Hepatocyte (in vitro differentiated cells): ENCODE results near the gene MAP2. TPM values are rescaled to one million over a fixed set of nuclear protein-coding genes. Genes with fewer than 3 reads are reported as not detected.

ENCODE experiments used
- DNase-seq: peaks from one replicate; pipeline ENCODE4 v3.0.0-alpha.2; 2016; ENCODE audit warnings: low spot score
- H2AFZ ChIP-seq: fragments of 200-600 bp; sonication (generic); 2 replicates; pipeline ENCODE4 v1.6.0; 2016; ENCODE audit warnings: antibody characterized with exemption, mild to moderate bottlenecking
- H3K27ac ChIP-seq: fragments of 200-600 bp; sonication (generic); 2 replicates; pipeline ENCODE4 v1.5.1; 2016; ENCODE audit warnings: mild to moderate bottlenecking
- H3K27me3 ChIP-seq: fragments of 200-600 bp; sonication (generic); 2 replicates; pipeline ENCODE4 v1.6.1; 2016
- H3K36me3 ChIP-seq: fragments of 200-600 bp; sonication (generic); replicated peaks from 2 replicates; pipeline ENCODE4 v1.5.1; 2016; ENCODE audit warnings: low read depth; ENCODE audit not compliant: insufficient read depth
- H3K4me1 ChIP-seq: fragments of 200-600 bp; sonication (generic); 2 replicates; pipeline ENCODE4 v1.5.1; 2016; ENCODE audit warnings: mild to moderate bottlenecking, moderate library complexity; ENCODE audit not compliant: insufficient read depth
- H3K4me2 ChIP-seq: fragments of 200-600 bp; sonication (generic); 2 replicates; pipeline ENCODE4 v1.6.0; 2016
- H3K4me3 ChIP-seq: fragments of 200-600 bp; sonication (generic); 2 replicates; pipeline ENCODE4 v1.5.1; 2016; ENCODE audit warnings: mild to moderate bottlenecking
- H3K79me2 ChIP-seq: fragments of 200-600 bp; sonication (generic); 2 replicates; pipeline ENCODE4 v1.6.0; 2017; ENCODE audit warnings: mild to moderate bottlenecking
- H3K9me2 ChIP-seq: fragments of 200-600 bp; sonication (generic); replicated peaks from 2 replicates; pipeline ENCODE4 v1.6.0; 2017; ENCODE audit warnings: mild to moderate bottlenecking; ENCODE audit not compliant: insufficient read depth
- H3K9me3 ChIP-seq: fragments of 200-600 bp; sonication (generic); 2 replicates; pipeline ENCODE4 v1.5.1; 2016; ENCODE audit warnings: low read depth, mild to moderate bottlenecking
- H4K20me1 ChIP-seq: fragments of 200-600 bp; sonication (generic); 2 replicates; pipeline ENCODE4 v1.6.0; 2016; ENCODE audit warnings: mild to moderate bottlenecking; ENCODE audit not compliant: insufficient read depth, poor library complexity, severe bottlenecking
- EZH2 ChIP-seq: fragments of 200-600 bp; sonication (generic); IDR thresholded peaks from 2 replicates; pipeline ENCODE4 v1.6.1; 2016; ENCODE audit warnings: antibody characterized with exemption, mild to moderate bottlenecking, borderline replicate concordance
- EZH2phosphoT487 ChIP-seq: fragments of 200-600 bp; sonication (generic); IDR thresholded peaks from one replicate; pipeline ENCODE4 v1.6.1; 2018; ENCODE audit warnings: antibody characterized with exemption, mild to moderate bottlenecking, low read depth, moderate library complexity; ENCODE audit not compliant: unreplicated experiment, severe bottlenecking
- WGBS: methylation state at CpG from one replicate; pipeline ENCODE4 v1.1.6; 2016; ENCODE audit warnings: low lambda C conversion rate; ENCODE audit errors: missing lambda C conversion rate; 5-methylcytosine and 5-hydroxymethylcytosine counted together
- polyA plus RNA-seq: library from polyadenylated mRNA; unstranded; fragments of >200 nt; fragmentation: Nextera tagmentation; extraction: Ambion mirVana; gene quantifications from 2 replicates; pipeline ENCODE4 v1.2.1, GENCODE V29; 2016
- total RNA-seq: library from RNA; depleted of rRNA; stranded (reverse); fragments of >200 nt; gene quantifications from 2 replicates; pipeline ENCODE4 v1.2.3, GENCODE V29; 2014
- TF ChIP-seq, protein P1 (sequence below): fragments of 200-600 bp; sonication (generic); IDR thresholded peaks from 2 replicates; pipeline ENCODE4 v1.5.1; 2016; ENCODE audit warnings: antibody characterized with exemption, mild to moderate bottlenecking; ENCODE audit not compliant: poor library complexity

The MAP2 gene
- total and polyA plus RNA-seq, 2 experiments from 2014 or later, result 4.6 to 5.8 TPM

DNA sequence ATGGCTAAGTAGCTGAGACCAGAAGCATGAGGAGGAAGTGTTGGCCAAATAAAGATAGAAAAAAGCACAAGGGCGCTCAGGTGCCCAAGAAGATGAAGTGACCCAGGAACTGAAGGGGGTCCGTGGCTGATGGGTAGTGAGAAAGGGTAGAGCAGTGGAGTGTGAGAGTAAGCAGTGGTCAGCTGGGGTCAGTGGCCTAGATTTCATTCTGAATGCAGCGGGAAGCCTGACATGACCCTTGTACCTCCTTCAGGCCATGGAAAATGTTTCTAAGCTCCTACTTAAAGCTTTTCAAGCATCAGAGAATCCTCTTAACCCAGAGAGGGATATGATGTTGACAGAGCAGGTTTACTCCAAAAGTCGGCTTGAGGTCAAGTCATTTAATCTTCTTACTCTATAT, 258.8 kb downstream of the MAP2 start:
- Histone ChIP-seq H2AFZ (no peak overlapping the region), H3K4me2 (no peak overlapping the region), H3K4me3 (no peak overlapping the region), H3K27me3 (no peaks in the 10 kb centered on the region), H3K9me2 (no peaks in the 10 kb centered on the region), H4K20me1 (no peaks in the 10 kb centered on the region), H3K79me2 (no peaks in the 10 kb centered on the region), H3K9me3 (no peaks in the 10 kb centered on the region), H3K27ac (no peak overlapping the region), H3K4me1 (no peaks in the 10 kb centered on the region), H3K36me3 (no peaks in the 10 kb centered on the region)
- TF ChIP-seq EZH2phosphoT487 (no peak), EZH2 (no peak)
- TF ChIP-seq, protein P1, sequence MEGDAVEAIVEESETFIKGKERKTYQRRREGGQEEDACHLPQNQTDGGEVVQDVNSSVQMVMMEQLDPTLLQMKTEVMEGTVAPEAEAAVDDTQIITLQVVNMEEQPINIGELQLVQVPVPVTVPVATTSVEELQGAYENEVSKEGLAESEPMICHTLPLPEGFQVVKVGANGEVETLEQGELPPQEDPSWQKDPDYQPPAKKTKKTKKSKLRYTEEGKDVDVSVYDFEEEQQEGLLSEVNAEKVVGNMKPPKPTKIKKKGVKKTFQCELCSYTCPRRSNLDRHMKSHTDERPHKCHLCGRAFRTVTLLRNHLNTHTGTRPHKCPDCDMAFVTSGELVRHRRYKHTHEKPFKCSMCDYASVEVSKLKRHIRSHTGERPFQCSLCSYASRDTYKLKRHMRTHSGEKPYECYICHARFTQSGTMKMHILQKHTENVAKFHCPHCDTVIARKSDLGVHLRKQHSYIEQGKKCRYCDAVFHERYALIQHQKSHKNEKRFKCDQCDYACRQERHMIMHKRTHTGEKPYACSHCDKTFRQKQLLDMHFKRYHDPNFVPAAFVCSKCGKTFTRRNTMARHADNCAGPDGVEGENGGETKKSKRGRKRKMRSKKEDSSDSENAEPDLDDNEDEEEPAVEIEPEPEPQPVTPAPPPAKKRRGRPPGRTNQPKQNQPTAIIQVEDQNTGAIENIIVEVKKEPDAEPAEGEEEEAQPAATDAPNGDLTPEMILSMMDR, result no peak
- no peak for DNase-seq
- WGBS, result 81% methylated on average over 4 of the region's 4 CpGs

DNA sequence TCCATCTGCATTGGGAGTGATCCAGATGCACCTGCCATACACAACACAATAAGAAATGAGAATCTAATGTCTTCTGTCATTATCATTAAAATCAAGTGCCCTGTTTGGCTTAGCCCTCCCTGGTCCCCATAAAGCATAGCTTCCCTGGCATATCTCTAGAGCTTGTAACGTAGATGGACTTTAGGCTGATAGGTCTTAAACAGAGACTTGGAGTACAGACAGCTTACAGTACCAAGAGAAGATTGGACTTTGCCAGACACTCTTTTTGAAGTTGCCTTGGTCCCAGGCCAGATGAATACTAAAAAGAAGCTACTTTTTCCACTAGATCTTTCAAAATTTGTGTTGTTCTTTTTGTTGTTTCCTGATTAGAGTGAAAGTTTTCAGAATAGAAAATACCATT, 261.5 kb downstream of the MAP2 start:
- no peaks in the 10 kb centered on the region for H3K9me3 ChIP-seq
- WGBS, result 73% methylated on average over 1 of the region's 1 CpG
- H3K4me1 ChIP-seq, result no peaks in the 10 kb centered on the region
- H3K4me3 ChIP-seq, result no peak overlapping the region
- no peak overlapping the region for H3K4me2 ChIP-seq
- no peaks in the 10 kb centered on the region for H4K20me1 ChIP-seq
- TF ChIP-seq EZH2phosphoT487 (no peak), EZH2 (no peak)
- TF ChIP-seq, protein P1, result no peak
- H3K9me2 ChIP-seq, result no peaks in the 10 kb centered on the region
- H3K27ac ChIP-seq, result no peak overlapping the region
- H3K79me2 ChIP-seq, result no peaks in the 10 kb centered on the region
- H3K27me3 ChIP-seq, result no peaks in the 10 kb centered on the region
- no peak overlapping the region for H2AFZ ChIP-seq
- H3K36me3 ChIP-seq, result no peaks in the 10 kb centered on the region
- DNase-seq, result no peak

DNA sequence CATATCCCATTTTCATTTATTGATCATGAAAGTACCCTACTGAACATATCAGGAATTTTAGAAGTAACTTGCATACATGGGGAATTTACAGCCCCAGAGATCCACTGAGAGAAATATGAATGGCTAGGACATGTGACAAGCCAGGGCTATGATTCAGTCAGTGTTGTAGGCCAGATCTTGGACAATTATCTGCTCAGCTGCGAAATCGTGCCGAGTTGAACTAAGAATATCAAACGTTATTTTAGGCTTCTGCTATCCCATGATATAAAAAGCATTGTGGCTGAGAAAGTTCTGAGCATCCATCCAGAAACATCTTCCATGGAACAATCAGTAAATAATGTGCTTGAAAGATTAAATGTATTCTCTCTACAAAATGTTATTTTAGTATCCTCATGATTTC, 262.1 kb downstream of the MAP2 start:
- H4K20me1 ChIP-seq, result no peaks in the 10 kb centered on the region
- DNase-seq, result no peak
- no peak overlapping the region for H3K4me2 ChIP-seq
- H3K4me1 ChIP-seq, result no peaks in the 10 kb centered on the region
- H2AFZ ChIP-seq, result no peak overlapping the region
- H3K27ac ChIP-seq, result no peak overlapping the region
- WGBS, result 85% methylated on average over 4 of the region's 4 CpGs
- H3K27me3 ChIP-seq, result no peaks in the 10 kb centered on the region
- no peak overlapping the region for H3K4me3 ChIP-seq
- no peaks in the 10 kb centered on the region for H3K9me3 ChIP-seq
- TF ChIP-seq, protein P1, result no peak
- TF ChIP-seq EZH2 (no peak), EZH2phosphoT487 (no peak)
- H3K9me2 ChIP-seq, result no peaks in the 10 kb centered on the region
- H3K79me2 ChIP-seq, result no peaks in the 10 kb centered on the region
- no peaks in the 10 kb centered on the region for H3K36me3 ChIP-seq

DNA sequence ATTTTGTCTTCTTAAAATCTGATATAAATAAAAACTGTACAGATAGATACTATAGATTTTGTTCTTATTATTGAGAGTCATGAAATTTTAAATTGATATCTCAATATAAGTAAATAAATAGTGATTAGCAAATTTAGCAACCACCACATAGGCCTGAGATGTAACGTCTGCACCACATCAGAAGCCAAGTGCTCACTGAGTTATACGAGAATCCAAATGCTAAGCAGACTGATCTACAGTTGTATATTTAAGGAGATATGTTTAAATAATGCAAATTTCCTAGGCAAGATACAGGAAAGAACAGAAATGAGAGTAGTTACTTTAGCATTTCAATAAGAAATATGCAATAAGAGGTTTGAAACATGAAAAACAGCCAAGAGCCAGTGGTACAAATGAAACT, 262.6 kb downstream of the MAP2 start:
- no peak overlapping the region for H3K4me3 ChIP-seq
- no peaks in the 10 kb centered on the region for H3K27me3 ChIP-seq
- TF ChIP-seq, protein P1, result no peak
- no peak for TF ChIP-seq EZH2phosphoT487
- no peak for TF ChIP-seq EZH2
- DNase-seq, result no peak
- H2AFZ ChIP-seq, result no peak overlapping the region
- no peaks in the 10 kb centered on the region for H3K9me2 ChIP-seq
- no peaks in the 10 kb centered on the region for H4K20me1 ChIP-seq
- no peak overlapping the region for H3K4me2 ChIP-seq
- no peaks in the 10 kb centered on the region for H3K9me3 ChIP-seq
- H3K36me3 ChIP-seq, result no peaks in the 10 kb centered on the region
- WGBS, result 85% methylated on average over 2 of the region's 2 CpGs
- no peaks in the 10 kb centered on the region for H3K79me2 ChIP-seq
- H3K4me1 ChIP-seq, result no peaks in the 10 kb centered on the region
- no peak overlapping the region for H3K27ac ChIP-seq
